Sigmoid colon (tissue), 7 donors: ENCODE measurements around the gene ADCY6. TPM values are rescaled to one million over a fixed set of nuclear protein-coding genes. Genes with fewer than 3 reads are reported as not detected.

Source experiments
- DNase-seq: peaks from one replicate; pipeline ENCODE4 v3.0.0-alpha.2; 2019
- H3K27ac ChIP-seq, 4 donors: fragments of 200-600 bp; sonication (generic); one replicate each; pipeline ENCODE4 v1.5.1; 2016 to 2019; ENCODE audit warnings: mild to moderate bottlenecking in 1 of 4
- H3K27me3 ChIP-seq, 3 donors: fragments of 200-600 bp; sonication (generic); one replicate each; pipeline ENCODE4 v1.5.1; 2019; ENCODE audit warnings: mild to moderate bottlenecking in 1 of 3
- H3K36me3 ChIP-seq, 4 donors: fragments of 200-600 bp; sonication (generic); one replicate each; pipeline ENCODE4 v1.5.1; 2016 to 2019
- H3K4me1 ChIP-seq, 4 donors: fragments of 200-600 bp; sonication (generic); one replicate each; pipeline ENCODE4 v1.5.1; 2017 to 2019
- H3K4me3 ChIP-seq, 4 donors: fragments of 200-600 bp; sonication (generic); one replicate each; pipeline ENCODE4 v1.5.1; 2017 to 2019; ENCODE audit warnings: mild to moderate bottlenecking in 2 of 4, moderate library complexity in 1 of 4
- H3K9me3 ChIP-seq, 4 donors: fragments of 200-600 bp in 3 of 4; sonication (generic) in 3 of 4; one replicate each; pipeline versions ENCODE4 v1.5.1 to v1.6.1; 2013 to 2019
- EP300 ChIP-seq, 4 donors: sonication (generic); formaldehyde crosslinking; IDR thresholded peaks; one replicate each; pipeline ENCODE4 v1.6.1; 2017; ENCODE audit warnings: antibody characterized with exemption in 4 of 4
- POLR2A ChIP-seq, 2 donors: fragments of 450-650 bp; IDR thresholded peaks; one replicate each; pipeline ENCODE4 v1.6.1; 2016; ENCODE audit warnings: antibody characterized with exemption in 2 of 2, mild to moderate bottlenecking in 2 of 2, moderate library complexity in 2 of 2
- POLR2AphosphoS5 ChIP-seq, 4 donors: sonication (generic); formaldehyde crosslinking; IDR thresholded peaks; one replicate each; pipeline ENCODE4 v1.6.1; 2017; ENCODE audit warnings: antibody characterized with exemption in 4 of 4
- WGBS, 2 donors: extraction: QIAGEN DNeasy Blood & Tissue Kit; methylation state at CpG; one replicate each; pipeline ENCODE4 v1.1.7; 2013; 5-methylcytosine and 5-hydroxymethylcytosine counted together
- intact Hi-C: fragments of 100-400 bp; cut with DNase I; formaldehyde crosslinking; loops from one replicate; pipeline ENCODE4 v1.15.1; 2023
- polyA plus RNA-seq, 3 donors: library from polyadenylated mRNA; stranded (reverse); fragments of 200-250 nt; gene quantifications; one replicate each; pipeline ENCODE4 v1.2.3, GENCODE V29; 2013
- total RNA-seq, 4 donors: library from RNA; depleted of rRNA; stranded (reverse); fragments of >200 nt; gene quantifications; one replicate each; pipeline ENCODE4 v1.1.0, GENCODE V29; 2016
- TF ChIP-seq, protein P1 (sequence below), 4 experiments: fragments of 450-650 bp in 3 of 4; fragments of 200-600 bp in 1 of 4; IDR thresholded peaks; one replicate each; pipeline ENCODE4 v1.5.1; 2016 to 2019; ENCODE audit warnings: antibody characterized with exemption in 4 of 4, mild to moderate bottlenecking in 3 of 4, moderate library complexity in 2 of 4
- donor health status: healthy with polysubstance abuse.
- donor health status: Bipolar disorder and iron deficiency.
- donor health status: healthy.

The ADCY6 gene
- total and polyA plus RNA-seq, 7 donors: 10.2 to 52.5 (median 16.4) TPM

DNA sequence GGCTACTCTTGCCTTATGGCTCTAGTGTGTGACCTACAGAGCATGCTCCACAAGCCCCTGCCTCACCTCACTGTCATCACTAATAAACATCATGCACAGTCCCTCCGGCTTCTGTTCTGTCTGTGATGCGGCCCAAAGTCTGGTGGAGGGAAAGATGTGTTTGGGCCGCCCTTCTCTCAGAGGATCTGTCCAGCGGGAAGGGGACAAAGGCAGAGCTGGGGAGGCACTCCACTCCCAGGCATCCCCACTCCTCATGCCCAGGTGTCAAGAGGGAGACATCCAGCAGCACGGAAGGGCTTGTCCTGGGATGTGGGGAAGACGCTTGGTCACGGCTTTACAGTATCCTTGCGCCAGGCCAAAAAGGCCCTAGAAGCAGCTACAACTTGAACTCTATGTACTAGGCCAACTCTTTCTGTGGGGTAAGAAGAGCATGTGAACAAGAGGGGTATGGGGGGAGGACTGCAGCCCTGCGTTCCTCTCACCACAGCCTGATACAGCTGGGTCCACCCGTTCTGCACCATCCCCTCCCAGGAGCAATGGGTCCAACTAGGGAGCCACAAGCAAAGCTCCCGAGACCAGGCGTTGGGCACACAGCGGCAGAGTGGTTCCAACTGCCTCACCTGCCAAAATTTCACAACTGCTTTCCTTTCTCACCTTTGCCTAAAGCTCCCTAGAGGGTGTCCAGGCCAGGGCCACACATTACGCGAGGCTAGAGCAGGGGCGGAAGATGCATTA is 40.1 kb upstream of the ADCY6 start:
- H3K4me1 ChIP-seq: no peaks in the 10 kb centered on the region
- intact Hi-C loops: no loop called here
- peaks cover 45 to 85% (median 54%) of the 10 kb centered on the region in 4 donors for H3K36me3 ChIP-seq
- H3K9me3 ChIP-seq: no peaks in the 10 kb centered on the region
- no peaks in the 10 kb centered on the region for H3K27me3 ChIP-seq
- DNase-seq: no peak
- no peak overlapping the region for H3K27ac ChIP-seq
- TF ChIP-seq EP300 (IDR thresholded peaks at IDR 0.05) (no peak), POLR2AphosphoS5 (IDR thresholded peaks at IDR 0.05) (no peak), POLR2A (IDR thresholded peaks at IDR 0.05) (no peak)
- TF ChIP-seq, protein P1, sequence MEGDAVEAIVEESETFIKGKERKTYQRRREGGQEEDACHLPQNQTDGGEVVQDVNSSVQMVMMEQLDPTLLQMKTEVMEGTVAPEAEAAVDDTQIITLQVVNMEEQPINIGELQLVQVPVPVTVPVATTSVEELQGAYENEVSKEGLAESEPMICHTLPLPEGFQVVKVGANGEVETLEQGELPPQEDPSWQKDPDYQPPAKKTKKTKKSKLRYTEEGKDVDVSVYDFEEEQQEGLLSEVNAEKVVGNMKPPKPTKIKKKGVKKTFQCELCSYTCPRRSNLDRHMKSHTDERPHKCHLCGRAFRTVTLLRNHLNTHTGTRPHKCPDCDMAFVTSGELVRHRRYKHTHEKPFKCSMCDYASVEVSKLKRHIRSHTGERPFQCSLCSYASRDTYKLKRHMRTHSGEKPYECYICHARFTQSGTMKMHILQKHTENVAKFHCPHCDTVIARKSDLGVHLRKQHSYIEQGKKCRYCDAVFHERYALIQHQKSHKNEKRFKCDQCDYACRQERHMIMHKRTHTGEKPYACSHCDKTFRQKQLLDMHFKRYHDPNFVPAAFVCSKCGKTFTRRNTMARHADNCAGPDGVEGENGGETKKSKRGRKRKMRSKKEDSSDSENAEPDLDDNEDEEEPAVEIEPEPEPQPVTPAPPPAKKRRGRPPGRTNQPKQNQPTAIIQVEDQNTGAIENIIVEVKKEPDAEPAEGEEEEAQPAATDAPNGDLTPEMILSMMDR (IDR thresholded peaks at IDR 0.05): no peak
- WGBS, 2 donors: 91 to 92% methylated on average over 16 of the region's 16 CpGs
- no peak overlapping the region for H3K4me3 ChIP-seq

DNA sequence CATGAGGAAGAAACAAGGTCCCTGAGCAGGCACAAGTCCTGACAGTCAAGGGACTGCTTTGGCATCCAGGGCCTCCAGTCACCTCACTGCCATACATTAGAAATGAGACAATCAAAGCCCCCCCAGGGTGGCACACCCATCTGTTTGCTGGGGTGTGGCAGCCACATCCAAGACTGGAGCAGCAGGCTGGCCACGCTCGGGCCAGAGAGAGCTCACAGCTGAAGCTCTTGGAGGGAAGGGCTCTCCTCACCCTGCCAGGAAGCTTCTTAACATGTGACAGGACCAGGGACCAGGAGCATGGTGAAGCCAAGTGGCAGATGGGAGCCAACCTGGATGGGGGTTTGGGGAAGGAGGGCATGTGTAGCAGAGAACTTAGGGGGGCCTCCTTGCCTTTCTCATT is 39.4 kb upstream of the ADCY6 start:
- WGBS, 2 donors: 21 to 45% methylated on average over 2 of the region's 2 CpGs
- H3K9me3 ChIP-seq: no peaks in the 10 kb centered on the region
- intact Hi-C loops: no loop called here
- no peaks in the 10 kb centered on the region for H3K27me3 ChIP-seq
- H3K4me1 ChIP-seq: no peaks in the 10 kb centered on the region
- H3K36me3 ChIP-seq: peaks cover 38 to 84% (median 48%) of the 10 kb centered on the region in 4 donors
- H3K27ac ChIP-seq: no peak overlapping the region
- TF ChIP-seq, protein P1 (IDR thresholded peaks at IDR 0.05): no peak
- no peak for TF ChIP-seq POLR2AphosphoS5 (IDR thresholded peaks at IDR 0.05)
- no peak for TF ChIP-seq EP300 (IDR thresholded peaks at IDR 0.05)
- TF ChIP-seq POLR2A (IDR thresholded peaks at IDR 0.05): no peak
- no peak overlapping the region for H3K4me3 ChIP-seq
- no peak for DNase-seq

DNA sequence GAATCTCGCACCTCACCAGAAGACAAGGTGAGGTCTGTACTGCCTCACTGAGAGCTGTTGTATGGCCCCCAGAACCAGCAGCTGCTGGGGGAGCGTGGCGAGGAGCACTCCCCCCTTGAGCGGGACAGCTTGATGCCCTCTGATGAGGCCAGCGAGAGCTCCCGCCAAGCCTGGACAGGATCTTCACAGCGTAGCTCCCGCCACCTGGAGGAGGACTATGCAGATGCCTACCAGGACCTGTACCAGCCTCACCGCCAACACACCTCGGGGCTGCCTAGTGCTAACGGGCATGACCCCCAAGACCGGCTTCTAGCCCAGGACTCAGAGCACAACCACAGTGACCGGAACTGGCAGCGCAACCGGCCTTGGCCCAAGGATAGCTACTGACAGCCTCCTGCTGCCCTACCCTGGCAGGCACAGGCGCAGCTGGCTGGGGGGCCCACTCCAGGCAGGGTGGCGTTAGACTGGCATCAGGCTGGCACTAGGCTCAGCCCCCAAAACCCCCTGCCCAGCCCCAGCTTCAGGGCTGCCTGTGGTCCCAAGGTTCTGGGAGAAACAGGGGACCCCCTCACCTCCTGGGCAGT is 38.7 kb upstream of the ADCY6 start:
- H3K9me3 ChIP-seq: no peaks in the 10 kb centered on the region
- no peaks in the 10 kb centered on the region for H3K4me1 ChIP-seq
- H3K27ac ChIP-seq: no peak overlapping the region
- H3K27me3 ChIP-seq: no peaks in the 10 kb centered on the region
- peaks cover 31 to 78% (median 41%) of the 10 kb centered on the region in 4 donors for H3K36me3 ChIP-seq
- DNase-seq: no peak
- TF ChIP-seq POLR2A (IDR thresholded peaks at IDR 0.05): no peak
- TF ChIP-seq, protein P1 (IDR thresholded peaks at IDR 0.05): no peak
- no peak for TF ChIP-seq POLR2AphosphoS5 (IDR thresholded peaks at IDR 0.05)
- no peak for TF ChIP-seq EP300 (IDR thresholded peaks at IDR 0.05)
- 95 to 96% methylated on average over 17 of the region's 17 CpGs for WGBS, 2 donors
- H3K4me3 ChIP-seq: no peak overlapping the region
- intact Hi-C loops: no loop called here

DNA sequence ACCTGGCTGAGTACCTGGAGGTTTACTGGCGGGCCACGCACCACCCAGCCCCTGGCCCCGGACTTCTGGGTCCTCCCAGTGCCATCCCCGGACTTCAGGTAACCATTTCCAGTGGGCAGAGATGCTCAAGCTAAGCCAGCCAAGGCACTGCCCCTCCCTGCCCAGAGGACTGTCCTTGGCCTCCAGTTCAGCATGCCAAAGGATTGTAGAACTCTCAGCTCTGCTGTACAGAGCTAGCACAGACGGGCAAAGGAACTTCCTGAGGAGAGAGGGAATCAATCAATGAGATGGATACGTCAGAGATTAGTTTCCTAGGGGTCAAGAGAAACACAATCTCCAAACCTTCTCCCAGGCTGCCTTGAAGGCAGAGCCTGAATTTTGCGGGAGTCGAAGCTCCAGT is 38.1 kb upstream of the ADCY6 start:
- Histone ChIP-seq H3K4me1 (no peaks in the 10 kb centered on the region), H3K4me3 (no peak overlapping the region), H3K36me3 (peaks cover 25 to 72% (median 36%) of the 10 kb centered on the region in 4 donors), H3K9me3 (no peaks in the 10 kb centered on the region), H3K27ac (no peak overlapping the region), H3K27me3 (no peaks in the 10 kb centered on the region)
- TF ChIP-seq, protein P1 (IDR thresholded peaks at IDR 0.05): no peak
- TF ChIP-seq POLR2AphosphoS5 (IDR thresholded peaks at IDR 0.05) (no peak), EP300 (IDR thresholded peaks at IDR 0.05) (no peak)
- DNase-seq: no peak
- WGBS, 2 donors: 89 to 92% methylated on average over 8 of the region's 8 CpGs
- intact Hi-C loops: no loop called here
